HCT116 (cell line): ENCODE results near the gene TOM1.

Experiments
- EZH2 ChIP-seq: fragments of 200-600 bp; sonication (generic); IDR thresholded peaks from 2 replicates; pipeline ENCODE4 v1.6.1; 2017; ENCODE audit warnings: antibody characterized with exemption, mixed run types
- POLR2AphosphoS5 ChIP-seq: IDR thresholded peaks from 2 replicates; pipeline ENCODE4 v1.6.1; 2011; ENCODE audit warnings: mild to moderate bottlenecking, low read depth, low read length, moderate library complexity
- SP1 ChIP-seq: IDR thresholded peaks from 2 replicates; pipeline ENCODE4 v1.6.1; 2012; ENCODE audit warnings: low read depth
- TF ChIP-seq, protein P1 (sequence below): IDR thresholded peaks from 2 replicates; pipeline ENCODE4 v1.6.1; 2012; ENCODE audit warnings: low read depth

DNA sequence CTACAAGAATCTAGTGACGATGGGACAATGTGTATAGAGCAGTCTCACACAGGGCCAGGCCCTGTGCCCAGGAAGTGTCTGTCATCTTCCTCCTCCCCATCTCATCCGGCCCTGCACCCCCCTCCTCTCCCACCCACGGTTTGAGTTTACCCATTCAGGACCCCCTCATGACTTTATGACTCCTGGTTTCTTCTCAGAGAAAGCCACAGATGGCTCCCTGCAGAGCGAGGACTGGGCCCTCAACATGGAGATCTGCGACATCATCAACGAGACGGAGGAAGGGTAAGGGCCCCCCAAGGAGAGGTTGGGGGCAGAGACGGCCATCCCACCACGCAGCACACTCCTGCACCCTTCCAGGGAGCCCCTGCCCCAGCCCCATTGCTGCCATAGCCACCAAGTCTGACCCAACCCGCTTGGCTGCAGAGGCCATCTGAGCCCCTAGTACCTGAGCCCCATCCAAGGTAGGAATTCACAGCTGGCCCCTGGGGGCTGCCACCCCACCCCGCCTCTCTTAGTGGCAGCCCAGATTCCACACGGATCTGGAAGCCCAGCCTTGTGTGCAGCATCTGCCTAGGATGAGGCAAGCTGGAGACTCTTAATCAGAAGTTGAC, 18.1 kb downstream of the TOM1 start:
- TF ChIP-seq, protein P1, sequence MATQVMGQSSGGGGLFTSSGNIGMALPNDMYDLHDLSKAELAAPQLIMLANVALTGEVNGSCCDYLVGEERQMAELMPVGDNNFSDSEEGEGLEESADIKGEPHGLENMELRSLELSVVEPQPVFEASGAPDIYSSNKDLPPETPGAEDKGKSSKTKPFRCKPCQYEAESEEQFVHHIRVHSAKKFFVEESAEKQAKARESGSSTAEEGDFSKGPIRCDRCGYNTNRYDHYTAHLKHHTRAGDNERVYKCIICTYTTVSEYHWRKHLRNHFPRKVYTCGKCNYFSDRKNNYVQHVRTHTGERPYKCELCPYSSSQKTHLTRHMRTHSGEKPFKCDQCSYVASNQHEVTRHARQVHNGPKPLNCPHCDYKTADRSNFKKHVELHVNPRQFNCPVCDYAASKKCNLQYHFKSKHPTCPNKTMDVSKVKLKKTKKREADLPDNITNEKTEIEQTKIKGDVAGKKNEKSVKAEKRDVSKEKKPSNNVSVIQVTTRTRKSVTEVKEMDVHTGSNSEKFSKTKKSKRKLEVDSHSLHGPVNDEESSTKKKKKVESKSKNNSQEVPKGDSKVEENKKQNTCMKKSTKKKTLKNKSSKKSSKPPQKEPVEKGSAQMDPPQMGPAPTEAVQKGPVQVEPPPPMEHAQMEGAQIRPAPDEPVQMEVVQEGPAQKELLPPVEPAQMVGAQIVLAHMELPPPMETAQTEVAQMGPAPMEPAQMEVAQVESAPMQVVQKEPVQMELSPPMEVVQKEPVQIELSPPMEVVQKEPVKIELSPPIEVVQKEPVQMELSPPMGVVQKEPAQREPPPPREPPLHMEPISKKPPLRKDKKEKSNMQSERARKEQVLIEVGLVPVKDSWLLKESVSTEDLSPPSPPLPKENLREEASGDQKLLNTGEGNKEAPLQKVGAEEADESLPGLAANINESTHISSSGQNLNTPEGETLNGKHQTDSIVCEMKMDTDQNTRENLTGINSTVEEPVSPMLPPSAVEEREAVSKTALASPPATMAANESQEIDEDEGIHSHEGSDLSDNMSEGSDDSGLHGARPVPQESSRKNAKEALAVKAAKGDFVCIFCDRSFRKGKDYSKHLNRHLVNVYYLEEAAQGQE = no peak
- TF ChIP-seq POLR2AphosphoS5 (no peak), SP1 (no peak), EZH2 (no peak)
